Effector memory CD4-positive, alpha-beta T cell (primary cell): ENCODE measurements around the gene MAGI1.

ENCODE experiments used
- DNase-seq, 3 donors: peaks; one replicate each; pipeline ENCODE4 v3.0.0-alpha.2; 2020
- H3K27ac ChIP-seq: 2 replicates; pipeline ENCODE4 v1.7.0; 2013; ENCODE audit warnings: mild to moderate bottlenecking, low read length, moderate library complexity; ENCODE audit not compliant: insufficient read depth, poor library complexity, severe bottlenecking
- H3K27me3 ChIP-seq: replicated peaks from 2 replicates; pipeline ENCODE4 v1.7.0; 2013; ENCODE audit warnings: mild to moderate bottlenecking, low read length; ENCODE audit not compliant: insufficient read depth, control insufficient read depth, poor library complexity, severe bottlenecking
- H3K36me3 ChIP-seq: 2 replicates; pipeline ENCODE4 v1.7.0; 2013; ENCODE audit warnings: mild to moderate bottlenecking, low read length, moderate library complexity; ENCODE audit not compliant: control insufficient read depth, insufficient read depth
- H3K4me1 ChIP-seq: 2 replicates; pipeline ENCODE4 v1.7.0; 2013; ENCODE audit warnings: low read length, mild to moderate bottlenecking; ENCODE audit not compliant: control insufficient read depth, insufficient read depth, poor library complexity, severe bottlenecking
- H3K4me3 ChIP-seq: 2 replicates; pipeline ENCODE4 v1.7.0; 2013; ENCODE audit warnings: low read length, low read depth, mild to moderate bottlenecking; ENCODE audit not compliant: insufficient read depth, poor library complexity, severe bottlenecking
- H3K9me3 ChIP-seq: 2 replicates; pipeline ENCODE4 v1.7.0; 2013; ENCODE audit warnings: mild to moderate bottlenecking, low read length, moderate library complexity; ENCODE audit not compliant: control insufficient read depth

The MAGI1 gene

DNA sequence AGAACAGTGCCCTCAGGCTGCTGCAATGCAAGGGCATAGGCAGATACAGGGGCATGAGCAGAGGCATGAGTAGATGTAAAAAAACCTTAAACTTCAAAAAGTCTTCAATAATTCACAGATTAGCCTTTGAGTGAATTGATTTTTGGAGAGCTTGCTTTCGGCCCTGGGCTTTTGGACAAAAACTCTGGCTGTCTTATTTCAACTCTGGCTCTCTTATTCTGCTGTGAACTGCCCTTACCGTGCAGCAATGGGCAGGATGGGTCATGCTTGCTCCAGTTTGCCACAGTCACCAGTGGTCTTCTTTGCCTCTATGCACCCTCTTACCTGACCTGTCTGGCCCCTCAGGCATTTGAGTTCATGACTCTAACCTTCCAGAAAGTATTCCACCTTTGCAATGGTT lies 555.7 kb downstream of the MAGI1 start:
- no peaks in the 10 kb centered on the region for H3K27me3 ChIP-seq
- H3K4me3 ChIP-seq: no peak overlapping the region

GRCh38 chr3:65481085-65481484 lies 557.6 kb downstream of the MAGI1 start:
- no peak for DNase-seq
- no peaks in the 10 kb centered on the region for H3K27me3 ChIP-seq
- no peaks in the 10 kb centered on the region for H3K9me3 ChIP-seq
- no peak overlapping the region for H3K4me3 ChIP-seq
- H3K27ac ChIP-seq: no peak overlapping the region
- H3K36me3 ChIP-seq: no peaks in the 10 kb centered on the region
- H3K4me1 ChIP-seq: no peaks in the 10 kb centered on the region

More for the DNA sequence above, 555.7 kb downstream of the MAGI1 start:
- H3K4me1 ChIP-seq: no peaks in the 10 kb centered on the region
- no peak for DNase-seq
- H3K27ac ChIP-seq: no peak overlapping the region
- no peaks in the 10 kb centered on the region for H3K36me3 ChIP-seq
- H3K9me3 ChIP-seq: no peaks in the 10 kb centered on the region

- no peaks in the 10 kb centered on the region for H3K27me3 ChIP-seq
- no peak for DNase-seq
- no peaks in the 10 kb centered on the region for H3K4me1 ChIP-seq
Observed at GRCh38 chr3:65479990-65480389, 558.7 kb downstream of the MAGI1 start.

GRCh38 chr3:65478551-65479500 lies 559.9 kb downstream of the MAGI1 start:
- no peak for DNase-seq
- H3K36me3 ChIP-seq: no peaks in the 10 kb centered on the region
- no peak overlapping the region for H3K4me3 ChIP-seq
- no peaks in the 10 kb centered on the region for H3K9me3 ChIP-seq
- no peaks in the 10 kb centered on the region for H3K4me1 ChIP-seq
- H3K27ac ChIP-seq: no peak overlapping the region
- H3K27me3 ChIP-seq: no peaks in the 10 kb centered on the region

More at GRCh38 chr3:65479990-65480389, 558.7 kb downstream of the MAGI1 start:
- Histone ChIP-seq H3K9me3 (no peaks in the 10 kb centered on the region), H3K4me3 (no peak overlapping the region), H3K27ac (no peak overlapping the region), H3K36me3 (no peaks in the 10 kb centered on the region)

DNA sequence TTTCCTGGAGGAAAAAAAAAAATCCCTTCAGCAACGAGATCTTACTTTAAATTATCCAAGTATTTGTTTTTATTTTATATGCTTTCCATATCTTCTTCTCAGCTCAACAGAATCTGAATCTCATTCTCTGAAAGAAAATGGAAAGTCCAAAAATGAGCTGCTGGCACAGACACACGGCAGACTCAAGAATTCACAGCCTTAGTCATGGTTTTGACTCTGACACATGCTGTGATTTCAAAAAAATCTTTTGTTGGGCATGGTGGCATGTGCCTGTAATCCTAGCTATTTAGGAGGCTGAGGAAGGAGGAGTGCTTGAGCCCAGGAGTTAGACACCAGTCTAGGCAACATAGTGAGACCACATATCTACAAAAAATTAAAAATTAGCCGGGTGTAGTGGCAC lies 565.0 kb downstream of the MAGI1 start:
- Histone ChIP-seq H3K36me3 (no peaks in the 10 kb centered on the region), H3K27ac (no peak overlapping the region), H3K4me3 (no peak overlapping the region), H3K4me1 (no peaks in the 10 kb centered on the region), H3K27me3 (no peaks in the 10 kb centered on the region), H3K9me3 (no peaks in the 10 kb centered on the region)
- DNase-seq: no peak

GRCh38 chr3:65472501-65472900 lies 566.2 kb downstream of the MAGI1 start:
- no peak for DNase-seq
- H3K27me3 ChIP-seq: no peaks in the 10 kb centered on the region
- H3K36me3 ChIP-seq: no peaks in the 10 kb centered on the region
- H3K4me1 ChIP-seq: no peaks in the 10 kb centered on the region
- no peaks in the 10 kb centered on the region for H3K9me3 ChIP-seq
- no peak overlapping the region for H3K27ac ChIP-seq
- H3K4me3 ChIP-seq: no peak overlapping the region

GRCh38 chr3:65466300-65466988 lies 572.3 kb downstream of the MAGI1 start:
- Histone ChIP-seq H3K36me3 (no peaks in the 10 kb centered on the region), H3K9me3 (no peaks in the 10 kb centered on the region), H3K27me3 (no peaks in the 10 kb centered on the region), H3K4me3 (no peak overlapping the region), H3K27ac (no peak overlapping the region), H3K4me1 (no peaks in the 10 kb centered on the region)
- DNase-seq: no peak

DNA sequence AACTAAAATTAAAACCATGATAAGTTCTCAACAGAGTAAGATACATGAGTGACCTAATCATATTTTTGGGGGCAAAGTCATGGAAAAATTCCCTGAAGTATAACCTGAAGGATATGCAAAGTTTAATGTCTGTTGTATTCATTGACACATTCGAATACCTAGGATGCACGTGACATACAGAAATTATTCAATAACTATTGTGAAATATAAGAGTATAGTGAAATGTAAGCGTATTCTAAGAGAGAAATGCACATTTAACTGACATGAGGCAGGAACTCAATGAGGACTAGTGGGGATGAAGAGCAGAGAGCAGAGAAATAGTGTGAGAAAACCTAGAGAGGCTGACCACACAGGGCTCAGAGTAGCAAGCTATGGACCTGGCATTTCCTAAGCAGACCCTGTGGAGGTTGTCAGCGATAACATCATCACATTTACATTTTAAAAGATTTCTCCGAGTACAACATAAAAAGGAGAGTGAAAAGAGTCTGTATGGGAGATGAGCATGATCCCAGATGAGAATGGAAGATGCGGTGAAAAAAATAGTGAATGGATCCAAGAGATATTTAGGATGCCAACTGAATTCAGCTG lies 588.8 kb downstream of the MAGI1 start:
- Histone ChIP-seq H3K27me3 (no peaks in the 10 kb centered on the region), H3K4me3 (no peak overlapping the region), H3K36me3 (no peaks in the 10 kb centered on the region), H3K9me3 (no peaks in the 10 kb centered on the region), H3K27ac (no peak overlapping the region), H3K4me1 (no peaks in the 10 kb centered on the region)
- no peak for DNase-seq

- H3K36me3 ChIP-seq: no peaks in the 10 kb centered on the region
- no peaks in the 10 kb centered on the region for H3K9me3 ChIP-seq
- H3K4me1 ChIP-seq: no peaks in the 10 kb centered on the region
- DNase-seq: no peak
- no peaks in the 10 kb centered on the region for H3K27me3 ChIP-seq
- H3K27ac ChIP-seq: no peak overlapping the region
- H3K4me3 ChIP-seq: no peak overlapping the region
Observed at GRCh38 chr3:65448120-65448519, 590.6 kb downstream of the MAGI1 start.
